GM12878 (cell line): ENCODE data around the gene LSM3. TPM values are rescaled to one million over a fixed set of nuclear protein-coding genes. Genes with fewer than 3 reads are reported as not detected.

Experiments
- ATAC-seq: fragments of 200-7000 bp; cut with Tn5 transposase; 3 replicates; pipeline ENCODE4 v1.9.1; 2020; ENCODE audit warnings: mild to moderate bottlenecking, moderate library complexity
- BruUV-seq: library from RNA; stranded (reverse); fragments of 400-500 nt; replicated peaks from 2 replicates; lab custom pipeline; 2021; lab: Mats Ljungman, UMichigan
- CTCF ChIA-PET: fragments of 300-600 bp; sonication (Branson Sonifier 250); formaldehyde crosslinking; extraction: SDS; loops from one replicate; lab custom pipeline; 2021; ENCODE audit warnings: inconsistent platforms; lab: Yijun Ruan, JAX
- POLR2A ChIA-PET: fragments of 350-600 bp; formaldehyde crosslinking; extraction: SDS; loops from one replicate; lab custom pipeline; 2021; ENCODE audit warnings: inconsistent platforms; lab: Charles Lee
- RAD21 ChIA-PET: fragments of 300-600 bp; sonication (Branson Sonifier 250); formaldehyde crosslinking; loops from one replicate; lab custom pipeline; 2023; ENCODE audit warnings: antibody characterized with exemption; ENCODE audit not compliant: unreplicated experiment; lab: Charles Lee
- SMC1A ChIA-PET: fragments of 300-600 bp; sonication (Branson Sonifier 250); formaldehyde crosslinking; loops from one replicate; lab custom pipeline; 2023; ENCODE audit not compliant: unreplicated experiment, uncharacterized antibody; lab: Charles Lee
- DNase-seq: peaks from one replicate; pipeline ENCODE4 v3.0.0-alpha.2; 2011; ENCODE audit warnings: low read depth, low spot score
- FAIRE-seq: peaks from 3 replicates; lab custom pipeline; 2011; peaks lifted over from hg19 to GRCh38; lab: Jason Lieb, UNC
- H2AFZ ChIP-seq: 2 replicates; pipeline ENCODE4 v1.6.0; 2011; ENCODE audit warnings: low read depth, low read length, control low read depth; ENCODE audit not compliant: control insufficient read depth
- H3K27ac ChIP-seq: 2 replicates; pipeline ENCODE4 v1.5.1; 2011; ENCODE audit warnings: control low read depth; ENCODE audit not compliant: control insufficient read depth, insufficient read depth
- H3K27me3 ChIP-seq, 2 experiments: replicated peaks in 1 of 2; 2 replicates each; pipeline versions ENCODE4 v1.6.0 to v1.6.1; 2011; ENCODE audit warnings: low read length in 1 of 2; ENCODE audit not compliant: control insufficient read depth in 2 of 2, insufficient read depth in 2 of 2
- H3K36me3 ChIP-seq, 2 experiments: 2 replicates each; pipeline ENCODE4 v1.5.1; 2011; ENCODE audit warnings: low read length in 1 of 2; ENCODE audit not compliant: control insufficient read depth in 2 of 2, insufficient read depth in 2 of 2
- H3K4me1 ChIP-seq: 2 replicates; pipeline ENCODE4 v1.6.1; 2011; ENCODE audit warnings: mild to moderate bottlenecking, low read length, moderate library complexity, mixed read lengths; ENCODE audit not compliant: control insufficient read depth, insufficient read depth
- H3K4me2 ChIP-seq: 2 replicates; pipeline ENCODE4 v1.6.0; 2011; ENCODE audit warnings: control low read depth; ENCODE audit not compliant: control insufficient read depth, insufficient read depth
- H3K4me3 ChIP-seq: fragments of 200-600 bp; sonication (generic); 2 replicates; pipeline ENCODE4 v1.5.1; 2016
- H3K79me2 ChIP-seq: 2 replicates; pipeline ENCODE4 v1.6.0; 2011; ENCODE audit warnings: low read length; ENCODE audit not compliant: control insufficient read depth, insufficient read depth
- H3K9ac ChIP-seq: 2 replicates; pipeline ENCODE4 v1.8.0; 2011; ENCODE audit warnings: low read length, control low read depth, mixed read lengths; ENCODE audit not compliant: control insufficient read depth, insufficient read depth
- H3K9me3 ChIP-seq: replicated peaks from 3 replicates; pipeline ENCODE4 v1.5.1; 2011; ENCODE audit warnings: mild to moderate bottlenecking, low read length; ENCODE audit not compliant: control insufficient read depth, insufficient read depth
- H4K20me1 ChIP-seq: 2 replicates; pipeline ENCODE4 v1.6.0; 2011; ENCODE audit not compliant: control insufficient read depth, insufficient read depth
- FOS ChIP-seq: IDR thresholded peaks from 3 replicates; pipeline ENCODE4 v1.6.1; 2011; ENCODE audit warnings: borderline replicate concordance; ENCODE audit not compliant: insufficient read length; ENCODE audit errors: extremely low read depth
- NBN ChIP-seq: fragments of 450-650 bp; IDR thresholded peaks from 2 replicates; pipeline ENCODE4 v1.6.1; 2016
- NFXL1 ChIP-seq: fragments of 450-650 bp; IDR thresholded peaks from 2 replicates; pipeline ENCODE4 v1.6.1; 2017; ENCODE audit warnings: antibody characterized with exemption, mild to moderate bottlenecking, borderline replicate concordance
- RELA ChIP-seq: fragments of 450-650 bp; IDR thresholded peaks from 2 replicates; pipeline ENCODE4 v1.8.0; 2014; ENCODE audit warnings: borderline replicate concordance; ENCODE audit not compliant: partially characterized antibody
- SMAD1 ChIP-seq: fragments of 450-650 bp; IDR thresholded peaks from 2 replicates; pipeline ENCODE4 v1.6.1; 2018; ENCODE audit warnings: mild to moderate bottlenecking, low read depth; ENCODE audit not compliant: partially characterized antibody
- ZNF384 ChIP-seq: IDR thresholded peaks from 2 replicates; pipeline ENCODE4 v1.6.1; 2012; ENCODE audit warnings: low read depth, mild to moderate bottlenecking, low read length, improper control_type of control experiment, borderline replicate concordance
- WGBS: methylation state at CpG from one replicate; pipeline ENCODE4 v1.1.6; 2016; ENCODE audit warnings: low lambda C conversion rate; ENCODE audit not compliant: insufficient replicate concordance, insufficient coverage; ENCODE audit errors: missing lambda C conversion rate; 5-methylcytosine and 5-hydroxymethylcytosine counted together
- in situ Hi-C: fragments of 300-500 bp; cut with MboI; formaldehyde crosslinking; loops from 9 replicates; pipeline ENCODE4 v1.14.3; 2018; ENCODE audit warnings: mixed read lengths
- intact Hi-C: fragments of 100-400 bp; cut with micrococcal nuclease; formaldehyde crosslinking; loops from one replicate; pipeline ENCODE4 v1.14.2; 2022; ENCODE audit not compliant: unreplicated experiment
- polyA plus RNA-seq, 11 experiments: library from polyadenylated mRNA; depleted of rRNA in 4 of 11; unstranded in 6 of 11; stranded (reverse) in 5 of 11; fragments of >200 nt; fragmentation: Nextera tagmentation in 4 of 11; fragmentation: Illumina TruSeq in 1 of 11; extraction: Ambion mirVana in 4 of 11; extraction: Trizol in 1 of 11; gene quantifications; 1 replicate in 1 of 11; 2 replicates in 10 of 11; pipeline versions ENCODE4 v1.2.1 to v1.2.3, GENCODE V29; 2011 to 2016; ENCODE audit warnings: inconsistent platforms in 2 of 11, missing spikeins in 2 of 11, low read depth in 1 of 11
- total RNA-seq, 4 experiments: library from RNA; depleted of rRNA in 3 of 4; stranded (reverse); fragments of >200 nt in 3 of 4; fragmentation: Illumina TruSeq in 1 of 4; extraction: Trizol in 1 of 4; gene quantifications; 2 replicates each; pipeline versions ENCODE4 v1.2.1 to v1.2.3, GENCODE V29; 2013 to 2021
- TF ChIP-seq, protein P1 (sequence below): fragments of 450-650 bp; IDR thresholded peaks from 2 replicates; pipeline ENCODE4 v1.6.1; 2017; ENCODE audit warnings: antibody characterized with exemption, mild to moderate bottlenecking, moderate library complexity
- TF ChIP-seq, protein P2 (sequence below): IDR thresholded peaks from 2 replicates; pipeline ENCODE4 v1.6.1; 2012; ENCODE audit warnings: low read depth, low read length, improper control_type of control experiment

Gene LSM3
- total and polyA plus RNA-seq, 10 of the 15 experiments (the other 5 are each of a cell fraction or from before 2014, with no cell fraction given), result 15.5 to 111 (median 29.1) TPM

DNA sequence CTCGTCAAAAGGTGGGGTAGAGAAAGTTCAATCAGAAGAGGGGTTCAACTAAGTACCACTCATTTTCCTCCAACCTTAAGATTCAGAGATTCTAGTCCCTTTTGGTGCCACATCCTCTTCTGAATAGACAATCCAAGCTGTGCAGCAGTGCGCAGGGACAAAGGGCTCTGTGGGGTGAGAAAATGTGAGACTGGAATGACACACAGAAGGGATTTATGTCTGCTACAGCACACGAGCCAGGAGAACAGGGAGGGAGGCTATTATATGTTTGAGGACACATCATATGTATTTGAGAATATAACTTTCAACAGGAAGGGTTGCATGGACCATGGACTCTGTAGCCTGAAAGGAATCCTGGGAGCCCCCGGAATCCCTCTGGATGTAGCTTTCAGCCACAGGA is 33.0 kb downstream of the LSM3 start:
- no peak overlapping the region for H2AFZ ChIP-seq
- ATAC-seq, result no peak
- RAD21 ChIA-PET, result no interaction called here
- no peaks in the 10 kb centered on the region for H3K36me3 ChIP-seq
- H3K79me2 ChIP-seq, result no peaks in the 10 kb centered on the region
- no peak overlapping the region for H3K4me2 ChIP-seq
- H3K27me3 ChIP-seq, result no peaks in the 10 kb centered on the region
- POLR2A ChIA-PET, result interaction anchor here (0.5 kb wide), 1 partner anchor 530 kb away, joined by 3 read pairs; no protein-coding TSS in a partner anchor
- no peaks in the 10 kb centered on the region for H4K20me1 ChIP-seq
- TF ChIP-seq NBN (no peak), SMAD1 (no peak), ZNF384 (no peak), FOS (no peak), RELA (no peak), NFXL1 (no peak)
- TF ChIP-seq, protein P1, sequence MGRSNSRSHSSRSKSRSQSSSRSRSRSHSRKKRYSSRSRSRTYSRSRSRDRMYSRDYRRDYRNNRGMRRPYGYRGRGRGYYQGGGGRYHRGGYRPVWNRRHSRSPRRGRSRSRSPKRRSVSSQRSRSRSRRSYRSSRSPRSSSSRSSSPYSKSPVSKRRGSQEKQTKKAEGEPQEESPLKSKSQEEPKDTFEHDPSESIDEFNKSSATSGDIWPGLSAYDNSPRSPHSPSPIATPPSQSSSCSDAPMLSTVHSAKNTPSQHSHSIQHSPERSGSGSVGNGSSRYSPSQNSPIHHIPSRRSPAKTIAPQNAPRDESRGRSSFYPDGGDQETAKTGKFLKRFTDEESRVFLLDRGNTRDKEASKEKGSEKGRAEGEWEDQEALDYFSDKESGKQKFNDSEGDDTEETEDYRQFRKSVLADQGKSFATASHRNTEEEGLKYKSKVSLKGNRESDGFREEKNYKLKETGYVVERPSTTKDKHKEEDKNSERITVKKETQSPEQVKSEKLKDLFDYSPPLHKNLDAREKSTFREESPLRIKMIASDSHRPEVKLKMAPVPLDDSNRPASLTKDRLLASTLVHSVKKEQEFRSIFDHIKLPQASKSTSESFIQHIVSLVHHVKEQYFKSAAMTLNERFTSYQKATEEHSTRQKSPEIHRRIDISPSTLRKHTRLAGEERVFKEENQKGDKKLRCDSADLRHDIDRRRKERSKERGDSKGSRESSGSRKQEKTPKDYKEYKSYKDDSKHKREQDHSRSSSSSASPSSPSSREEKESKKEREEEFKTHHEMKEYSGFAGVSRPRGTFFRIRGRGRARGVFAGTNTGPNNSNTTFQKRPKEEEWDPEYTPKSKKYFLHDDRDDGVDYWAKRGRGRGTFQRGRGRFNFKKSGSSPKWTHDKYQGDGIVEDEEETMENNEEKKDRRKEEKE, result no peak
- TF ChIP-seq, protein P2, sequence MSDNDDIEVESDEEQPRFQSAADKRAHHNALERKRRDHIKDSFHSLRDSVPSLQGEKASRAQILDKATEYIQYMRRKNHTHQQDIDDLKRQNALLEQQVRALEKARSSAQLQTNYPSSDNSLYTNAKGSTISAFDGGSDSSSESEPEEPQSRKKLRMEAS, result no peak
- no peaks in the 10 kb centered on the region for H3K9me3 ChIP-seq
- in situ Hi-C loops, result no loop called here
- intact Hi-C loops, result no loop called here
- no peak for FAIRE-seq
- no peak for DNase-seq
- H3K4me1 ChIP-seq, result no peaks in the 10 kb centered on the region
- BruUV-seq, result no TSS peak
- CTCF ChIA-PET, result interaction anchor here (1.5 to 3.1 kb wide), 2 partner anchors 9 to 249 kb away, joined by 3 to 32 read pairs; no protein-coding TSS in a partner anchor
- no peak overlapping the region for H3K9ac ChIP-seq
- SMC1A ChIA-PET, result interaction anchor here (2.3 kb wide), 1 partner anchor 8 kb away, joined by 12 read pairs; no protein-coding TSS in a partner anchor
- H3K27ac ChIP-seq, result no peak overlapping the region
- WGBS, result 48% methylated on average over 4 of the region's 4 CpGs
- H3K4me3 ChIP-seq, result no peak overlapping the region
